ENCODE data around the gene WDR33.

WDR33 gene

GRCh38 chr2:127690696-127691095 lies 120.3 kb downstream of the WDR33 start:
- no peak overlapping the region for H3K4me3 ChIP-seq (ENCODE audit: low read depth, low read length)
- TF ChIP-seq, protein P1, sequence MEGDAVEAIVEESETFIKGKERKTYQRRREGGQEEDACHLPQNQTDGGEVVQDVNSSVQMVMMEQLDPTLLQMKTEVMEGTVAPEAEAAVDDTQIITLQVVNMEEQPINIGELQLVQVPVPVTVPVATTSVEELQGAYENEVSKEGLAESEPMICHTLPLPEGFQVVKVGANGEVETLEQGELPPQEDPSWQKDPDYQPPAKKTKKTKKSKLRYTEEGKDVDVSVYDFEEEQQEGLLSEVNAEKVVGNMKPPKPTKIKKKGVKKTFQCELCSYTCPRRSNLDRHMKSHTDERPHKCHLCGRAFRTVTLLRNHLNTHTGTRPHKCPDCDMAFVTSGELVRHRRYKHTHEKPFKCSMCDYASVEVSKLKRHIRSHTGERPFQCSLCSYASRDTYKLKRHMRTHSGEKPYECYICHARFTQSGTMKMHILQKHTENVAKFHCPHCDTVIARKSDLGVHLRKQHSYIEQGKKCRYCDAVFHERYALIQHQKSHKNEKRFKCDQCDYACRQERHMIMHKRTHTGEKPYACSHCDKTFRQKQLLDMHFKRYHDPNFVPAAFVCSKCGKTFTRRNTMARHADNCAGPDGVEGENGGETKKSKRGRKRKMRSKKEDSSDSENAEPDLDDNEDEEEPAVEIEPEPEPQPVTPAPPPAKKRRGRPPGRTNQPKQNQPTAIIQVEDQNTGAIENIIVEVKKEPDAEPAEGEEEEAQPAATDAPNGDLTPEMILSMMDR (IDR thresholded peaks at IDR 0.05; ENCODE audit: borderline replicate concordance, insufficient read depth, low read depth, low read length), result no peak

- H3K4me3 ChIP-seq (ENCODE audit: low read depth, low read length), result no peak overlapping the region
- TF ChIP-seq, protein P1 (IDR thresholded peaks at IDR 0.05; ENCODE audit: borderline replicate concordance, insufficient read depth, low read depth, low read length), result no peak
Observed at GRCh38 chr2:127688405-127688804, 122.6 kb downstream of the WDR33 start.

DNA sequence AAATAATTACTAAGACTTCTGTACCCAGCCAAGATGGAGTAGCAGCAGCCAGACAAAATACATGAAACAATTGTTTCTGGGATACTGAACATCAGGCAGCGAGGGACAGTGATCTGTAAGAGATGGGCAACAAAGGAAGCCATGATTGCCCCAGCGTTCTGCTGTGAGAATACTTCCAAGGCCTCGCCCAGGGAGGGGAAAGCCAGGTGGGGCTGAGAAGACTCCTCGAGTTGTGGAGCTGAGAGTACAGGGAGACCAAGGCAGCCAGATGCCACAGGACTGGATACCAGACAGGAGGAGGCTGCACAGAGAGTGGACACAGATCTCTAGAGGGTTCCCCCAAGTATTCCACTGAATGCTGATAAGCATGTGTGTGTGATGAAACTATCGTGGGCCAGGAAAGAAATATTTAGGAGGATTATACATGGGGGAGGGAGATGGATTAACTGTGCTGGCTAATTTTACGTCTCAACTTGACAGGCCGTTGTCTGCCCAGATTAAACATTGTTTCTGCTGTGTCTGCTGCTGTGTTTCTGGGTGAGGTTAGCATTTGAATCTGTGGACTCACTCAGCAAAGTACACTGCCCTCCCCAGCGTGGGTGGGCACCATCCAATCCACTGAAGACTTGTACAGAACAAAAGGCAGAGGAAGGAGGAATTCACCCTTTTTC lies 125.4 kb downstream of the WDR33 start:
- TF ChIP-seq, protein P1 (IDR thresholded peaks at IDR 0.05; ENCODE audit: borderline replicate concordance, insufficient read depth, low read depth, low read length), result no peak
- no peak overlapping the region for H3K4me3 ChIP-seq (ENCODE audit: low read depth, low read length)

DNA sequence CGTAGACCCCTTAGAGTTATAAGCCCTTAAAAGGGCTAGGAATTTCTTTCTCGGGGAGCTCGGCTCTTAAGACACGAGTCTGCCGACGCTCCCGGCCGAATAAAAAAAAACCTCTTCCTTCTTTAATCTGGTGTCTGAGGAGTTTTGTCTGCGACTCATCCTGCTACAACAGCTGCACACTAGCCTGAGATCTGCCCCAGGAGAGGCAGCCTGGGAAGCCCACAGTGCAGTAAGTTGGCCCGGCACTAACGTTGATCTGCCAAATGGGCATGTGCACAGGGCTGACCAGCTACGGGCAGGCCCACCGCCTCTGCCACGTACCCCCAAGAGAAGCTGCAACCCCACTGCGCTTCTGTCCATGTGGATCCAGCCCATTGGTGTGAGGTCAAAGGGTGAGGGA lies 127.2 kb downstream of the WDR33 start:
- TF ChIP-seq, protein P1 (IDR thresholded peaks at IDR 0.05; ENCODE audit: borderline replicate concordance, insufficient read depth, low read depth, low read length), result no peak

GRCh38 chr2:127683056-127683455 lies 127.9 kb downstream of the WDR33 start:
- TF ChIP-seq, protein P1 (IDR thresholded peaks at IDR 0.05; ENCODE audit: borderline replicate concordance, insufficient read depth, low read depth, low read length), result no peak
- no peak overlapping the region for H3K4me3 ChIP-seq (ENCODE audit: low read depth, low read length)

More for the DNA sequence above, 127.2 kb downstream of the WDR33 start:
- no peak overlapping the region for H3K4me3 ChIP-seq (ENCODE audit: low read depth, low read length)

DNA sequence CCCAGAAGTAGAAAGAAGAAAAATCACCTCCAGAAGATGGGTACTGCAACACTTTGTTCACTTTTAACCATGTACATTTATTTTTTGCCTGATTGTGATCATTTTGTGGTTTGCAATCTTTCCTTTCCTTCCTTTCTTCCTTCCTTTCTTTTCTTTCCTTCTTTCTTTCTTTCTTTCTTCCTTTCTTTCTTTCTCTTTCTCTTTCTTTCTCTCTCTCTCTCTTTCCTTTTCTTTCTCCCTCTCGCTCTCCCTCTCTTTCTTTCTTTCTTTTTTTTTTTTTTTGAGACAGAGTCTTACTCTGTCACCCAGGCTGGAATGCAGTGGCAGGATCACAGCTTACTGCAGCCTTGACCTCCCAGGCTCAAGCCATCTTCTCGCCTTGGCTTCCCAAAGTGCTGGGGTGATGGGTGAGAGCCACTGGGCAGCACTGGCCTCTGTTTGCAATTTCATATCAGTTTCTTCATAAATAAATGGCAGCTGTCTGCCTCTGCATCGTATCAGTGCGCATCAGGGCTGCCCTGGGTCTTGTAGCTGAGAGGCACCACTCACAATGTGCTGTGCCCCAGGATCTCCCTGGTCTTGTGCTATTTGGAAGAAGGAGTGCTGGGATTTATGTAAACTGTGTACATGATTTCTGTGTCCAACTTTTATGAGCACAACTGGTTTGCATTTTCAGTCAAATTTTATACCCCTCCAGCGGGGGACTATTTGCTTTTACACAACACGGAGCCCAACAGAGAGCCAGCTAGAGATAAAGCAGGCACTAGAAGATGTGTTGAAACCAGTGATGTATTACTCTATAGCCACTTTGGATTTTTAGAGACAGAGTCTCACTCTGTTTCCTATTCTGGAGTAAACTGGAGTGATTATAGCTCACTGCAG lies 128.8 kb downstream of the WDR33 start:
- no peak overlapping the region for H3K4me3 ChIP-seq (ENCODE audit: low read depth, low read length)
- TF ChIP-seq, protein P1 (IDR thresholded peaks at IDR 0.05; ENCODE audit: borderline replicate concordance, insufficient read depth, low read depth, low read length), result no peak
